ENCODE results near the gene ALX4. TPM values are rescaled to one million over a fixed set of nuclear protein-coding genes. Genes with fewer than 3 reads are reported as not detected.

The ALX4 gene
- total and polyA plus RNA-seq, 2 donors (not counting 3 experiments of a cell fraction or from before 2014, with no cell fraction given), result not detected

- no peaks in the 10 kb centered on the region for H3K9me1 ChIP-seq (replicated peaks; ENCODE audit: control insufficient read depth, extremely low read depth, insufficient read depth, low read length)
- H3K4me3 ChIP-seq (replicated peaks in 1 of 3; ENCODE audit: insufficient read depth in 1 of 3, low read depth in 1 of 3, low read length in 3 of 3), result no peak overlapping the region
- no peaks in the 10 kb centered on the region for H4K20me1 ChIP-seq (replicated peaks; ENCODE audit: control insufficient read depth, extremely low read depth, insufficient read depth, low read length)
- no peaks in the 10 kb centered on the region for H3K36me3 ChIP-seq (ENCODE audit: control insufficient read depth in 2 of 2, extremely low read depth in 1 of 2, insufficient read depth in 2 of 2, low read length in 2 of 2)
- peaks cover 7% of the 10 kb centered on the region for H3K4me1 ChIP-seq (ENCODE audit: control insufficient read depth, extremely low read depth, insufficient read depth, low read length)
- no peaks in the 10 kb centered on the region for H3K9me3 ChIP-seq (replicated peaks; ENCODE audit: control insufficient read depth, insufficient read depth, low read length)
- H3K79me2 ChIP-seq (ENCODE audit: control insufficient read depth, insufficient read depth, low read length), result no peaks in the 10 kb centered on the region
- no peak for TF ChIP-seq MYC (IDR thresholded peaks at IDR 0.05; ENCODE audit: low read depth, low read length)
- CTCF ChIA-PET, result interaction anchor here (1.1 kb wide), 2 partner anchors 15 to 21 kb away, joined by 3 read pairs; no protein-coding TSS in a partner anchor
- dilution Hi-C loops (cut with MboI; ENCODE audit: extremely low pct_ligation_motif_present, low sequenced_read_pairs) (no loop called here), intact Hi-C loops (cut with micrococcal nuclease) (no loop called here)
- FAIRE-seq, result no peak
- POLR2A ChIA-PET, result no interaction called here
- DNase-seq (ENCODE audit: low read depth, low spot score), result no peak
- H3K9ac ChIP-seq (replicated peaks; ENCODE audit: extremely low read depth, insufficient read depth, low read length), result no peak overlapping the region
- no TSS peak for BruUV-seq (replicated peaks)
- no peak overlapping the region for H3K4me2 ChIP-seq (ENCODE audit: insufficient read depth, low read length)
- H3K27ac ChIP-seq (ENCODE audit: insufficient read depth, low read depth, low read length), result no peak overlapping the region
- H2AFZ ChIP-seq (ENCODE audit: low read depth, low read length), result no peak overlapping the region
- H3K27me3 ChIP-seq (ENCODE audit: control insufficient read depth in 2 of 2, insufficient read depth in 2 of 2, low read length in 2 of 2), result peaks cover 94 to 96% of the 10 kb centered on the region in 2 experiments
Measured at GRCh38 chr11:44306918-44307244, 3.1 kb downstream of the ALX4 start.

GRCh38 chr11:44306052-44306917 lies 3.7 kb downstream of the ALX4 start:
- H3K79me2 ChIP-seq (ENCODE audit: control insufficient read depth, insufficient read depth, low read length), result no peaks in the 10 kb centered on the region
- ChIA-PET CTCF (interaction anchor here (0.8 to 1.1 kb wide), 3 partner anchors 14 to 173 kb away, joined by 3 read pairs; no protein-coding TSS in a partner anchor), POLR2A (no interaction called here)
- dilution Hi-C loops (cut with MboI; ENCODE audit: extremely low pct_ligation_motif_present, low sequenced_read_pairs), result no loop called here
- no peak overlapping the region for H3K27ac ChIP-seq (ENCODE audit: insufficient read depth, low read depth, low read length)
- no peak overlapping the region for H3K9ac ChIP-seq (replicated peaks; ENCODE audit: extremely low read depth, insufficient read depth, low read length)
- peak; percentile 56 for FAIRE-seq
- H3K36me3 ChIP-seq (ENCODE audit: control insufficient read depth in 2 of 2, extremely low read depth in 1 of 2, insufficient read depth in 2 of 2, low read length in 2 of 2), result no peaks in the 10 kb centered on the region
- peak overlapping the region; percentile 71 for H3K4me2 ChIP-seq (ENCODE audit: insufficient read depth, low read length)
- no peaks in the 10 kb centered on the region for H4K20me1 ChIP-seq (replicated peaks; ENCODE audit: control insufficient read depth, extremely low read depth, insufficient read depth, low read length)
- H3K9me3 ChIP-seq (replicated peaks; ENCODE audit: control insufficient read depth, insufficient read depth, low read length), result no peaks in the 10 kb centered on the region
- TF ChIP-seq MYC (IDR thresholded peaks at IDR 0.05; ENCODE audit: low read depth, low read length), result no peak
- no peak for TF ChIP-seq MAX (IDR thresholded peaks at IDR 0.05; ENCODE audit: insufficient read depth, insufficient read length)
- no peak for TF ChIP-seq POLR2A (IDR thresholded peaks at IDR 0.05; ENCODE audit: low read depth, low read length)
- TF ChIP-seq JUN (IDR thresholded peaks at IDR 0.05; ENCODE audit: borderline replicate concordance, insufficient read depth, insufficient read length, low read depth), result no peak
- no peak for TF ChIP-seq FOS (IDR thresholded peaks at IDR 0.05; ENCODE audit: borderline replicate concordance, insufficient read depth, low read length)
- no peak for TF ChIP-seq GATA2 (IDR thresholded peaks at IDR 0.05; ENCODE audit: insufficient read depth, insufficient read length, low read depth, low read length)
- TF ChIP-seq POLR2AphosphoS5 (IDR thresholded peaks at IDR 0.05; ENCODE audit: insufficient read depth, low read depth, low read length), result no peak
- TF ChIP-seq EZH2 (IDR thresholded peaks at IDR 0.05; ENCODE audit: borderline replicate concordance, low read depth, low read length, severe bottlenecking), result peak; percentile 97
- DNase-seq (ENCODE audit: low read depth, low spot score), result no peak
- intact Hi-C loops (cut with micrococcal nuclease), result no loop called here
- BruUV-seq (replicated peaks), result no TSS peak
- peak overlapping the region; percentile 47 for H2AFZ ChIP-seq (ENCODE audit: low read depth, low read length)
- H3K4me1 ChIP-seq (ENCODE audit: control insufficient read depth, extremely low read depth, insufficient read depth, low read length), result peaks cover 7% of the 10 kb centered on the region
- peaks cover 91 to 95% of the 10 kb centered on the region in 2 experiments for H3K27me3 ChIP-seq (ENCODE audit: control insufficient read depth in 2 of 2, insufficient read depth in 2 of 2, low read length in 2 of 2)
- H3K9me1 ChIP-seq (replicated peaks; ENCODE audit: control insufficient read depth, extremely low read depth, insufficient read depth, low read length), result no peaks in the 10 kb centered on the region
- peak overlapping the region; percentile 43 to 72 (median 55) for H3K4me3 ChIP-seq (replicated peaks in 1 of 3; ENCODE audit: insufficient read depth in 1 of 3, low read depth in 1 of 3, low read length in 3 of 3)

All from endothelial cell of umbilical vein (primary cell).